Mucosa of stomach (tissue), 1 donor: ENCODE data around the gene CAMTA2.
A peak's percentile ranks its signal among the peaks of the same experiment; 100 is the strongest.

Experiments used
- H3K27me3 ChIP-seq: one replicate; pipeline ENCODE4 v1.7.0; 2013; ENCODE audit warnings: mild to moderate bottlenecking, low read length; ENCODE audit not compliant: control insufficient read depth, insufficient read depth
- H3K36me3 ChIP-seq: one replicate; pipeline ENCODE4 v1.7.0; 2013; ENCODE audit warnings: low read length; ENCODE audit not compliant: control insufficient read depth, insufficient read depth
- H3K4me1 ChIP-seq: one replicate; pipeline ENCODE4 v1.7.0; 2013; ENCODE audit warnings: mild to moderate bottlenecking, low read length; ENCODE audit not compliant: control insufficient read depth, insufficient read depth
- H3K4me3 ChIP-seq: one replicate; pipeline ENCODE4 v1.7.0; 2013; ENCODE audit warnings: low read length
- H3K9ac ChIP-seq: one replicate; pipeline ENCODE4 v1.7.0; 2013; ENCODE audit warnings: mild to moderate bottlenecking, low read length, moderate library complexity
- H3K9me3 ChIP-seq: one replicate; pipeline ENCODE4 v1.7.0; 2013; ENCODE audit warnings: mild to moderate bottlenecking, low read length, moderate library complexity; ENCODE audit not compliant: control insufficient read depth
- donor health status: Pancreatic carcinoma.

CAMTA2 gene

DNA sequence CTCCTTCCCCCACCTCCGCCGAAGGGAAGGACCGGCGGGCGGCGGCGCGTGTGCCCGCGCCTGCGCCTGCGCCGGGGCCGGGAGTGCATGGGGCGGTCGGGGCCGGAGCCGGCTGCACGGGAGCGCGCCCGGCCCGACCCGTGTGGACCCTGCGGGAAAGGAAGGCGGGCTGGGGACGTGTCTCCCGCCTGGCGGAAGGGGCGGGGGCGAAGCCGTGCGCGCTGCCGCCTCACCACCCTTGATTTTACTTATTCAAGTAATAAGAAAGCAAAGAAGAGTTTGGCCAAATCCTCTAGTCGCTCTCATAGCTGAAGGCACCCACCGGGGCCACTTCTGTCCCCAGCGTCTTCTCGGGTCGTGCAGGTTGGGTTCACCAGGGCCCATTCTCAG is 38.5 kb downstream of the CAMTA2 start:
- peak overlapping the region; percentile 83 for H3K4me3 ChIP-seq
- no peaks in the 10 kb centered on the region for H3K27me3 ChIP-seq
- H3K36me3 ChIP-seq: peaks cover 5% of the 10 kb centered on the region
- no peaks in the 10 kb centered on the region for H3K9me3 ChIP-seq
- peak overlapping the region; percentile 83 for H3K9ac ChIP-seq
- H3K4me1 ChIP-seq: peaks cover 43% of the 10 kb centered on the region

DNA sequence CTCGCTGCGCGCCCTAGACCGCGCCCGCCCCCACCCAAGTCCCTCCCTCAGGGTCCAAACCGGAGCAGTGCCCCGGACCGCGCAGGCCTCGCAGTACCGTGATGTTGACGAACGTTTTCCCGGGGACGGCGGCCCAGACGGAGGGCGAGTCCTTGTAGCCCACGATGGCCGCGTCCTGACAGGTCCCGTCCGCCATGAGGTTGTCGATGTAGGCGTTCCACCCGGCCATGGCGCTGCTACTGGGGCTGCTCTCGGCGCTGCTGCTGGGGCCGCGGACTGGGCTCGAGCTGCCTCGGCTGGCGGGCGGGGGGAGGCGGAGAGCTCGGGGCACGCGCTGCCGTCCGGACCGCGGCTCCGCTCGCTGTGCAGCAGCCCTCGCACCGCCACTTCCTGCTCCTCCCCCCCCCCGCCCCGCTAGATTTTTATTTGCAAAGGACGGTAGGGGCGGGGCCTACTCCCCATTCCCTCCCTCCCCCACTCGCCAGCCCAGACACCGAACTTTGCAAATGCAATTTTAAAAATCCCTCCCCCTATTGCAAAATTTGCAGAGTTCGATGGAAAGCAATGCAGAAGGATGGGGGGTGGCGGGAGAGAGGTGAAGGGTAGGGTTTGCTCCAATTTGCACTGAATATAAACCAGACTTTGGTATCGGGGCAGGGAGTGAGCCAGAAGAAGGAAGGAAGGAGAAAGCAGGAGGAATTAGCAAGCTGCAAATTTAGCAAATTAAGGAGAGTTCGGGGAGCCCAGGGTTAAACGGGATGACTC is 39.1 kb downstream of the CAMTA2 start, which contains the start of gene PFN1:
Gene PFN1 (minus strand): TSS at position 365 of the 765 bp plus-strand sequence. CDS start 136 bp downstream, at position 229.
- H3K9me3 ChIP-seq: no peaks in the 10 kb centered on the region
- H3K4me1 ChIP-seq: peaks cover 38% of the 10 kb centered on the region
- peaks cover 5% of the 10 kb centered on the region for H3K36me3 ChIP-seq
- peak within 1 kb of the TSS; percentile 84 for H3K4me3 ChIP-seq
- no peaks in the 10 kb centered on the region for H3K27me3 ChIP-seq
- peak within 1 kb of the TSS; percentile 99 for H3K9ac ChIP-seq

DNA sequence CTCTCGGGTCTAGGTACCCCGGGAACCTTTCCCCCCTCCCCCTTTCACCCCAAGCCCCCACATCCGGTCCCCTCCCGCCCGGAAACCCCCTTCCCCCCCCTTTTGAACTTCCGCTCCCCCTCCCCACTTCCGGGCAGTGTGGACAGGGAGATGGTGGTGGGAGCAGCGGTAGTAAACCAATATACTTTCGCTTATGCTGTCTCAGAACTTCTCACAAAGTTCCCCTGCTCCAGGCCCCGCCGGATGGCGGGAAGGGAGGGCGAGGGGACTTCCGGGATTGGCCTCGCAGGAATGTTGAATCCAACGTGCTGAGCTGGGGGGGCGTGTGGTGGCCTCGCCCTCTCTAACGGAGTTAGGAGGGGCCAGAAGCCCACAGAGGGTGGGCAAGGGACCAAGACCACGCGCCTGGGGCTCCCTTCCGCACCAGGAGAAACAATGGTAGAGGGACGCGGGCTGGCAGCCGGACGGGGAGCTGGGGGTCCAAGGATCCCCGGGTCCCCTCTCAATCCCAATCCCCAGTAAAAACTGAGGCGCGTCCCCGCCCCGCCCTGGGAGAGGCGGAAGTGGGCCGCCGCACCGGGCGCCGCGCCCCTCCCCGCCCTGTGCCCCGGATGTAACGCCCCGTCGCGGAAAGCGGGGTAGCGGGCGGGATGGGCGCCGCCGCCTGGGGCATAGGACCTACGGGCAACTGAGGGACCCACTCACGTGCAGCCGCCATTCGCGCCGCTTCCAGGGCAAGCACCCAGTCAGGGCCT is 39.9 kb downstream of the CAMTA2 start:
- peak overlapping the region; percentile 99 for H3K9ac ChIP-seq
- no peaks in the 10 kb centered on the region for H3K27me3 ChIP-seq
- peaks cover 5% of the 10 kb centered on the region for H3K36me3 ChIP-seq
- H3K4me1 ChIP-seq: peaks cover 34% of the 10 kb centered on the region
- H3K9me3 ChIP-seq: no peaks in the 10 kb centered on the region
- H3K4me3 ChIP-seq: peak overlapping the region; percentile 84

DNA sequence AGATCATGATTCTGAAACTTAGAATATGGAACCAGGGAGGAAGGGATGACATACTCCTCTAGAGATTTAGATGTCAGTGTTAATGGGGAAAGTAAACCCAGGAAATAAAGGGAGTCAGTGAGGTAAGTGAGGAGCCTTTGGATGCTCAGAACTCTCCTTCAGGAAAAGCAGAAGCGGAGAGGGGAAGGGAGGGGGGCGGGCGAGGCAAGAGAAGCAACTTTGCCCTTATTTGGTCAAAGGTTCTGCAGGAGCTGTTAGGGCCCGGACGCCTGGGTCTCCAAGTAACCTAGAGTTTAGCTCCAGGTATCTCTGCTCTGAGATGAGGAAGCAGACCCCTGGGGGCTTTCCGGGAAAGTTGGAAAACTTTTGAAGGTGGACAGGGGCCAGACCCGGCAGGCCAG is 40.5 kb downstream of the CAMTA2 start:
- peaks cover 34% of the 10 kb centered on the region for H3K4me1 ChIP-seq
- no peaks in the 10 kb centered on the region for H3K27me3 ChIP-seq
- peak overlapping the region; percentile 99 for H3K9ac ChIP-seq
- peak overlapping the region; percentile 44 for H3K4me3 ChIP-seq
- no peaks in the 10 kb centered on the region for H3K9me3 ChIP-seq
- H3K36me3 ChIP-seq: peaks cover 5% of the 10 kb centered on the region

DNA sequence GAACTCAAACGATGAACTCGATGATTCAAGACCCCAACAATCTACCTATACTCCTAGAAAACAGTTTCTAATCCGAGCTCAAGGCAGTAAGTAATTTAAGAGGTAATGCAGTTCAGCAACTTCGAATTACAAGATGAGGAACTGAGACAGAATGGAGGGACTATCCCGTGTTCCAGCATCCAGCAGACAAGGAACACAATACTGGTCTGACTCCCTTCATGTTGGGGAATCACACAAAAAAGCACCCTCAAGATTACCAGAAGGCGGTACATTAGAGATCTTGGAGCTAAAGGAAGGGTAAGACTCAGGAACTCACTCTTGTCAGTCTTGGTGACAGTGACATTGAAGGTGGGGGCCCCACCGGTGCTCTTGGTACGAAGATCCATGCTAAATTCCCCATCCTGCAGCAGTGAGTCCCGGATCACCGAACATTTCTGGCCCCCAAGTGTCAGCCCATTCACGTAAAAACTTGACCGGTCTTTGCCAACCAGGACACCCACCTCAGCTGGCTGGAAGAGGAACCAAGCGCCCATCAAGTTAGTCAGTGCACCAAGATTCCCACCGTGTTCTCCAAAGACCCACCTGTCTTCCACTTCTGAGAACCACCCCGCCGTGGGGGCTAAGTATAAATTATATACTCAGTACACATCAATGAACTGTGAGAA is 41.0 kb downstream of the CAMTA2 start:
- Histone ChIP-seq H3K4me3 (peak overlapping the region; percentile 44), H3K4me1 (peaks cover 37% of the 10 kb centered on the region), H3K36me3 (peaks cover 5% of the 10 kb centered on the region)

DNA sequence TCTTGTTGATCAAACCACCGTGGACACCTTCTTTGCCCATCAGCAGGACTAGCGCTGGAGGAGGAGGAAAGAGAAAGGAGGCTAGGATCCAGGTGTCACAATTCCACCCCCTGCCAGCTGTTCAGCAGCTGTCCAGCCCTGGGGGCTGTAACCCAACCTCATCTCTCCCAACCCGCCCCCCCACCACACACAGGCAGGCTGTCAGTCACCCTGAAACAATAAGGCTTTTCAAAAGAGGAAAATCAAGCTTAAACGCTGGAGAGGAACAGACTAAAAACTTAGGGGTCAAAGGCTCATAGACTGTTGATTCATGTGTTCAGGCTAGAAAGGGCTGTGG is 41.6 kb downstream of the CAMTA2 start:
- peak overlapping the region; percentile 99 for H3K9ac ChIP-seq
- no peaks in the 10 kb centered on the region for H3K9me3 ChIP-seq
- H3K4me3 ChIP-seq: peak overlapping the region; percentile 44
- H3K4me1 ChIP-seq: peaks cover 42% of the 10 kb centered on the region
- no peaks in the 10 kb centered on the region for H3K27me3 ChIP-seq
- peaks cover 5% of the 10 kb centered on the region for H3K36me3 ChIP-seq

More for the DNA sequence above, 41.0 kb downstream of the CAMTA2 start:
- H3K9me3 ChIP-seq: no peaks in the 10 kb centered on the region
- H3K9ac ChIP-seq: peak overlapping the region; percentile 99
- no peaks in the 10 kb centered on the region for H3K27me3 ChIP-seq

DNA sequence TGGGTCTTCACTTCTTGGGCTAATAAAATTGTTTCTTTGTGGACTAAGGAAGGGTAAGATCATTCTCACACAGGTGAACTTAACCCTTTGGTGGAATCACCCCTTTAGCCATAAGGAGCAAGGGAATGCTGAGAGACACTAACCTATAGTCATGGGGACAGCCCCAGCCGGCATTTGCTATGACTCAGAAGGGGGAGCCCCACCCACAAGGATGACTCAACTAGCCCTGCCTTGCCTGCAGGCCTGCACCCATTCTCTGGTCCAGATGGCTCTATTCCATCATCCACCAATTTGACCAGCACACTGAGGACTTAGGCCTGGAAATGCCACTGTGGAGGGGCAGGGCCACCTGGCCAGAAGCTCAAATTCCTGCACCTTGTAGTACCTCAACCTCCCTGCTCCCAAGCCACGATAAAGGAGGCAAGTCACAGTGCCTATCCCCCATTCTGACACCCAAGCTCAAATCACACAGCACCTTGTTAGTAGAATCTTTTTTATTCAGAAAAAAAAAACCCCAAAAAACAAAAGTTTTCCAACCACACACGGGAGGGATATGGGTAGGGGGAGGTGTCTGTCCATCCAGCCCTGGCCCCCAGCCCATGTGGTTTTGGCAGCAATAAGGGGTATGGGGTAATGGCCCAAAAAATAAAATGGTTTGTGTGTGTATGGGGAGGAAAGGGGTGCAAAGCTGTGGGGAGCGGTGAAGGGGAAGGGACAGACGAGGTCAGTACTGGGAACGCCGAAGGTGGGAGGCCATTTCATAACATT is 42.1 kb downstream of the CAMTA2 start:
- peaks cover 5% of the 10 kb centered on the region for H3K36me3 ChIP-seq
- no peaks in the 10 kb centered on the region for H3K9me3 ChIP-seq
- H3K4me1 ChIP-seq: peaks cover 43% of the 10 kb centered on the region
- H3K27me3 ChIP-seq: no peaks in the 10 kb centered on the region
- H3K9ac ChIP-seq: peak overlapping the region; percentile 42
- H3K4me3 ChIP-seq: peak overlapping the region; percentile 21

DNA sequence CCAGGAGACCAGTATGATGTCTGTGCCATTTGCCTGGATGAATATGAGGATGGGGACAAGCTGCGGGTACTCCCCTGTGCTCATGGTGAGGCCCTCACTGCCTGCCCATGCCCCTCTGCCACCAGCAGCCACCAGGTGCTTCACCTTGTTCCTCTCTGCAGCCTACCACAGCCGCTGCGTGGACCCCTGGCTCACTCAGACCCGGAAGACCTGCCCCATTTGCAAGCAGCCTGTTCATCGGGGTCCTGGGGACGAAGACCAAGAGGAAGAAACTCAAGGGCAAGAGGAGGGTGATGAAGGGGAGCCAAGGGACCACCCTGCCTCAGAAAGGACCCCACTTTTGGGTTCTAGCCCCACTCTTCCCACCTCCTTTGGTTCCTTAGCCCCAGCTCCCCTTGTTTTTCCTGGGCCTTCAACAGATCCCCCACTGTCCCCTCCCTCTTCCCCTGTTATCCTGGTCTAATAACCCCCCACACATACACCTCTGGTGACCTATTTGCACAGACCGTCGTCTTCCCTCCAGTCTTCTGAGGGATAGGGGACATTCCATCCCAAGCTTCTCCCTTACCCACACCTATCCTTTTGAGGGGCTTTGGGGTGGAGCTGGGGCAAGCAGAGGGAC is 42.8 kb downstream of the CAMTA2 start:
- no peaks in the 10 kb centered on the region for H3K27me3 ChIP-seq
- no peaks in the 10 kb centered on the region for H3K9me3 ChIP-seq
- peaks cover 5% of the 10 kb centered on the region for H3K36me3 ChIP-seq
- peak overlapping the region; percentile 42 for H3K9ac ChIP-seq
- H3K4me1 ChIP-seq: peaks cover 41% of the 10 kb centered on the region
- H3K4me3 ChIP-seq: peak overlapping the region; percentile 21

DNA sequence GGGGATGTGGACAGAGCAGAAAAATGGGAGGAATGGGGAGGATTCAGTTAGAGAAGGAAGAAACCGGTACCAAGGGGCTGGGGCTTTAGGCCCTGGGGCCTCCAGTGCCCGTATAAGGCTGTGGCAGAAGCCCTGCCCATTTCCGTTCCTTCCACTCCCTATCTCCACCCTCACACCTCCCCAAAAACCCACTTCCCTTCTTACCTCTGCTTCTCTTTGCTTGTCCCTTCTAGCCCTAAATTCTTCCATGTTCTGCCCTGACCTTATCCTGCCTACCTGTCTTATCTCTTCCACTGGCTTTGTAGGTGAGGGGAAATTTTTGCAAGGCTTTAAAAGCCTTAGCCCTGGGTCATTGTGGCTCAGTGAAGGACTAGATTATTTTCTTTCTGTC is 43.3 kb downstream of the CAMTA2 start:
- Histone ChIP-seq H3K9ac (peak overlapping the region; percentile 42), H3K4me1 (peaks cover 42% of the 10 kb centered on the region), H3K4me3 (no peak overlapping the region), H3K27me3 (no peaks in the 10 kb centered on the region), H3K36me3 (peaks cover 5% of the 10 kb centered on the region), H3K9me3 (no peaks in the 10 kb centered on the region)

DNA sequence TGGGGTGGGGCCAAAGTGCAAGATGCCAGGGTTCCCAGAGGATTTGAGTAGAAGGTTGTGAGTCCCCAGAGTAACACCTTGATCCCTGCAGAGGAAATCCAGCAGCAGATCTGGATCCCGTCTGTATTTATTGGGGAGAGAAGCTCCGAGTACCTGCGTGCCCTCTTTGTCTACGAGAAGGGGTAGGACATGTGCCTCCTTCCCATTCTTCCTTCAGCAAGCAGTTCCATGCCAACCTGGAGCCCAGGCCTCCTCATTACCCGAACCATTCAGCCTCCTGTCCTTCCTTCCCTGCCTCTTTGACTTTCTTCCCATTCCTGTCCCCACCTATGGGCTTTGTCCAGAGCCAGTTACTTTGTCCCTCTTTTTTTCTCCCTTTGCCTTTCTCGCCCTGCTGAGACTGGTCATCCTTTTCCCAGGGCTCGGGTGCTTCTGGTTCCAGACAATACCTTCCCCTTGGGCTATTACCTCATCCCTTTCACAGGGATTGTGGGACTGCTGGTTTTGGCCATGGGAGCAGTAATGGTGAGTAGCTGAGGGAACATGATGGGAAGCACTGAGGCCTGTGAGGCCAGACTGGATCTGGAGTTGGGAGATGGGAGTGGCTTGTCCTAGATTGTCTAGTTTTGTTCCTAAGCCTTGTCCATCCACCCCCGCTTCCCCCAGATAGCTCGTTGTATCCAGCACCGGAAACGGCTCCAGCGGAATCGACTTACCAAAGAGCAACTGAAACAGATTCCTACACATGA is 44.5 kb downstream of the CAMTA2 start:
- peaks cover 5% of the 10 kb centered on the region for H3K36me3 ChIP-seq
- no peaks in the 10 kb centered on the region for H3K9me3 ChIP-seq
- H3K27me3 ChIP-seq: no peaks in the 10 kb centered on the region
- H3K9ac ChIP-seq: no peak overlapping the region
- peaks cover 54% of the 10 kb centered on the region for H3K4me1 ChIP-seq
- no peak overlapping the region for H3K4me3 ChIP-seq

DNA sequence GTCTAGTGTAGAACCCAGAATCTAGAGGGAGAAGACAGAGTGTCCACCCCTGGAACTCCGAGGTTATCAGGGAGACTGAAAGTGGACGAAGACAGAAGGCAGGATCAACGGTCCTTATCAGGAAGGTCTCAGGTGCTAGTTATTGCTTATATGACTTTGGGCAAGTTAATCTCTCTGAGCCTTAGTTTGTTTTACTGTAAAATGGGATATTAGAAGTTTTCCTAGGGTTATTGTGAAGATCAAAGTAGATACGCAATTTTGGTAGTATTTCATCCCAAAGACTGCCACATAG is 46.2 kb downstream of the CAMTA2 start:
- Histone ChIP-seq H3K4me1 (peaks cover 50% of the 10 kb centered on the region), H3K36me3 (peaks cover 9% of the 10 kb centered on the region), H3K9me3 (no peaks in the 10 kb centered on the region), H3K9ac (peak overlapping the region; percentile 93), H3K27me3 (no peaks in the 10 kb centered on the region), H3K4me3 (peak overlapping the region; percentile 70)
